Dendritic cell treated with granulocyte-macrophage colony-stimulating factor and Interleukin-4, amounts not matched to agents 40 ng/mL and 50 ng/mL, for 4 days (primary cell): ENCODE data around the gene ALCAM.

Experiments
- H3K27ac Mint-ChIP-seq: one replicate; pipeline ENCODE4 v1.8.0; 2022; ENCODE audit warnings: mild to moderate bottlenecking, mixed read lengths
- H3K27me3 Mint-ChIP-seq: one replicate; pipeline ENCODE4 v1.8.0; 2022; ENCODE audit warnings: mild to moderate bottlenecking, mixed read lengths
- H3K36me3 Mint-ChIP-seq: one replicate; pipeline ENCODE4 v1.8.0; 2022; ENCODE audit warnings: low read depth, mixed read lengths
- H3K4me1 Mint-ChIP-seq: one replicate; pipeline ENCODE4 v1.8.0; 2022; ENCODE audit warnings: low read depth, mixed read lengths
- H3K4me3 Mint-ChIP-seq: one replicate; pipeline ENCODE4 v1.8.0; 2022; ENCODE audit warnings: mild to moderate bottlenecking, moderate library complexity, mixed read lengths
- H3K9me3 Mint-ChIP-seq: one replicate; pipeline ENCODE4 v1.8.0; 2022; ENCODE audit warnings: mixed read lengths
- intact Hi-C: fragments of 100-400 bp; cut with micrococcal nuclease; formaldehyde crosslinking; loops from one replicate; pipeline ENCODE4 v1.15.0; 2022

Gene ALCAM

DNA sequence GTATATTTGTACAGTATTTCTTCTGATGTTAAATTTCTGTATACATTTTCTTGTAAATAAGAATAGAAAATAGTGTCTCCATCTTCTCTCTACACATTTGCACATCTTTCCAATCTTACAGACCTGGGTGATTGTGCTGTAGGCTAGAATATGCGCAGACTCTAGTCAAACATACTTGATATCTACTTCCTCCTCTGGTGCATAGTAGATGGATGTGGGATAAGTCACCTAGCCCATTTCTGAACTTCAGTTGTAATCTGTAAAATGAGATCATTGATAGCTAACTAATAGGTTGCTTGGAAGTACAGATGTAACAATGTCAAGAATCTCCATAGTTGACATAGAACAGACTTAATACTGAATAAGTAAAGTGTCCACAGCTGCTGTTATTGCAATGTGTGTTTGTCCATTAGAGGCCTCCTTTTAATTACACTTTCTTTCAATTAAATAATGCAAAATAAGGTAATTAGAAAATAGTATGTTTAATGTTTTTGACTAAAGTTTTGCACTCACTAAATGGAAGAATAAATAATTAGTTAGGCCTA is 46.7 kb downstream of the ALCAM start:
- Mint-ChIP-seq H3K4me3 (no peak overlapping the region), H3K27me3 (no peaks in the 10 kb centered on the region), H3K36me3 (no peaks in the 10 kb centered on the region), H3K27ac (no peak overlapping the region), H3K9me3 (no peaks in the 10 kb centered on the region), H3K4me1 (peaks cover 14% of the 10 kb centered on the region)
- intact Hi-C loops = no loop called here

DNA sequence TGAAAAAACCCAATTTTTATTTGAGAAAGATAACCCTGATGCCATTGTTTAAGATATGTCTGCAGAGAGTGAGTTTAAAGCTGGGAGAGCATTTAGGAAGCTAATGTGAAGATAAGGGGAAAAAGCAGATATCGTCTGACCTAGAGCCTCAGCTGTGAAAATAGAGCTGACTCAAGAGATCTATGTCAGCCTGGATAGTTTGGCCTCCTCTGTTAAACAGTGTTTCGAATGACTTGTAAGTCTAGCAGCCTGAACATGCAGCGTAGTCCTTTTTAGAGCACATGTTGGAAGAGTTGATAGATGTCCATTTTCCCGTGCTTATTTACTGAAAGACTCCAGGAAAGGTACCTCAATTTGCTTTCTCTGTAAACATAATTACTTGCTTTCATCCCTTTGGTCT is 48.1 kb downstream of the ALCAM start:
- Mint-ChIP-seq H3K36me3 (peaks cover 6% of the 10 kb centered on the region), H3K27me3 (no peaks in the 10 kb centered on the region), H3K9me3 (no peaks in the 10 kb centered on the region), H3K27ac (no peak overlapping the region), H3K4me1 (peaks cover 14% of the 10 kb centered on the region), H3K4me3 (no peak overlapping the region)
- intact Hi-C loops = no loop called here

DNA sequence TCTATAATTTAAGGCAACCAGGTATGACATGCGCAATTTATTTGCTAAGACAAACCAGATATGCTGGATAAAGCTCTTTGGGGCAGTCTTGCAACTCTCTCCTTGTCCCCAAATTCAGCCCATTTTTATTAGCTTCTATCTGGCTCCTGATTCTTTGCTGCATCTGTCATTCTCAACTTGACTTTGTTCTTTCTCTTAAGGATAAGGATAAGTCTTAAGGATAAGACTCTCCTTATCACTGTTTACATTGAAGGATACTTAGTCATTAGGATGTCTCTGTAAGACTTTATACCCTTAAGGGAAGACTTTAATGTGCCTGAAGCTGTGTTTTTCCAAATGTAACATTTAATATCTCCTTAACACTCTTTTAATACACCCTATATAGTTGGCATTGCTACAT is 49.2 kb downstream of the ALCAM start:
- no peak overlapping the region for H3K4me3 Mint-ChIP-seq
- H3K4me1 Mint-ChIP-seq = peaks cover 14% of the 10 kb centered on the region
- H3K27me3 Mint-ChIP-seq = no peaks in the 10 kb centered on the region
- H3K36me3 Mint-ChIP-seq = peaks cover 6% of the 10 kb centered on the region
- no peak overlapping the region for H3K27ac Mint-ChIP-seq
- H3K9me3 Mint-ChIP-seq = no peaks in the 10 kb centered on the region
- intact Hi-C loops = no loop called here

DNA sequence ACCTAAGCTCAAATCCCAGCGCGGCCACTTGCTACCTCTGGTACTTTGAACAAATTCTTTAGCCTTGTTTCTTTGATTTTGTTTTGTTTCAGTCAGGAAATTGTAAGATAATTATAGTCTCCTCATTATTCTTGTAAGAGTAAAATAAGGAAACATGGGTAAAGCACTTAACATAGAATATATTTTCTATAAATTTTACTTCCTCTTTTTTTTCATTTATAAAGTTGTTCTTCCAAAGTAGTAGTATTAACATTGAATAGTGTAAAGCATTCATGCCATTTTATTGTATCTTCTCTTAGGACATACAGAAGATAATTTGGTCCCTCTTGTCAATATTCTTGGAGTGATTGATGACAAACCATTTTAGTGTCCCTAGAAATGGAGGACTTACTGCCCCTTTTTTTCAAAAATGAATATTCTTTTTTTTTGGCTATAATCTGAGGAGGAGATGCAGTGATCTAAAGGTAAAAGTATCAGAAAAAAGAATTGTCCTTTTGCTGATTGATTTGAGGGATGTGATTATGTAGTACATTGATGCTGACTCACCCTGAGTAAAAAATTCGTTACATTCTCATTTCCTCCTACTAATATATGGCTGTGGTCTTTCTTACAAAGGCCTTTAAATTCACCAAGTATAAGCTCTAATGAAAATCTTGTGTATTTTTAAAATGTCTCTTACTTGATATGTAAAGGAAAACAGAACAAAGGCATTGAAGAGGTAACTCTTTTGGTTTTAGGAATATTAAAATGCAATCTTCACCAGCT is 51.0 kb downstream of the ALCAM start:
- H3K4me1 Mint-ChIP-seq = peaks cover 14% of the 10 kb centered on the region
- intact Hi-C loops = no loop called here
- no peak overlapping the region for H3K4me3 Mint-ChIP-seq
- H3K27me3 Mint-ChIP-seq = no peaks in the 10 kb centered on the region
- peaks cover 6% of the 10 kb centered on the region for H3K36me3 Mint-ChIP-seq
- no peak overlapping the region for H3K27ac Mint-ChIP-seq
- H3K9me3 Mint-ChIP-seq = no peaks in the 10 kb centered on the region

DNA sequence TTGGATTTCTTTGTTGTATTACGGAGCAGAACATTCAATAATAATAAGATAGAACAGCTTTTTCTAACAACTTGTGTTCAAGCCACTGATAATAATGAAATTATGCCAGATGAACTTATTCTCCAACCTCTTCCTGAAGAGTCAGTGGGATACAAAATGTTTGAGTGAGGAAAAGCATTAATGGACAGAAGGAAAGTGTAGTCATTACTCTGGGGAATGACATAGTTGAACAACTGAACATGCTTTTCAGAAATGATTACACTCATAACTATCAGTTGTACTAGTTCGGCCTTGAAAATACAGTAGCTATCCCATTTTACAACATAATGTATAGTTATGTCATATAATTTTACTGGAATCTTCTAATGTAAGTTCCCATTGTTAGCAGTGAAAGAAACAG is 55.9 kb downstream of the ALCAM start:
- peaks cover 6% of the 10 kb centered on the region for H3K36me3 Mint-ChIP-seq

DNA sequence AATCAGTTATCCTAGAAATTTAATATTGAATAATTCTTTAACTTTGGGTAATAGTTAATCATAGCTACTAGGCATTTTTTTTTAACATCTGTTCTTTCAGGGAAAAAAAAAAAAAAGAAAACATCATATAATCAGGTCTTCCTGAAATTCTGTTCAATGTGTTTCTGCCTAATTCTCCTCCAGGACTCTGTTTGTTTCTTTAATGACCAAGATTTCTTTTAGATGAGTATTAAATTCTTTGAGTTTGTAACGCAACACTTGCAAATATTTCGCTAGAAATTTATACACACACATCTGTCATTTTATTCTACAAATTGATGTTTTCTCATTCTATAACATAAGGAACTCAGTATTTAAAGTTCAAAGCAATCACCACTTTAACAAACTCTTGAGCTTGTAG is 56.7 kb downstream of the ALCAM start:
- Mint-ChIP-seq H3K27me3 (no peaks in the 10 kb centered on the region), H3K27ac (no peak overlapping the region), H3K36me3 (peaks cover 6% of the 10 kb centered on the region), H3K9me3 (no peaks in the 10 kb centered on the region), H3K4me3 (no peak overlapping the region), H3K4me1 (no peaks in the 10 kb centered on the region)
- intact Hi-C loops = no loop called here

More for the DNA sequence above, 55.9 kb downstream of the ALCAM start:
- Mint-ChIP-seq H3K27me3 (no peaks in the 10 kb centered on the region), H3K9me3 (no peaks in the 10 kb centered on the region), H3K4me3 (no peak overlapping the region), H3K4me1 (peaks cover 5% of the 10 kb centered on the region), H3K27ac (no peak overlapping the region)
- intact Hi-C loops = no loop called here

DNA sequence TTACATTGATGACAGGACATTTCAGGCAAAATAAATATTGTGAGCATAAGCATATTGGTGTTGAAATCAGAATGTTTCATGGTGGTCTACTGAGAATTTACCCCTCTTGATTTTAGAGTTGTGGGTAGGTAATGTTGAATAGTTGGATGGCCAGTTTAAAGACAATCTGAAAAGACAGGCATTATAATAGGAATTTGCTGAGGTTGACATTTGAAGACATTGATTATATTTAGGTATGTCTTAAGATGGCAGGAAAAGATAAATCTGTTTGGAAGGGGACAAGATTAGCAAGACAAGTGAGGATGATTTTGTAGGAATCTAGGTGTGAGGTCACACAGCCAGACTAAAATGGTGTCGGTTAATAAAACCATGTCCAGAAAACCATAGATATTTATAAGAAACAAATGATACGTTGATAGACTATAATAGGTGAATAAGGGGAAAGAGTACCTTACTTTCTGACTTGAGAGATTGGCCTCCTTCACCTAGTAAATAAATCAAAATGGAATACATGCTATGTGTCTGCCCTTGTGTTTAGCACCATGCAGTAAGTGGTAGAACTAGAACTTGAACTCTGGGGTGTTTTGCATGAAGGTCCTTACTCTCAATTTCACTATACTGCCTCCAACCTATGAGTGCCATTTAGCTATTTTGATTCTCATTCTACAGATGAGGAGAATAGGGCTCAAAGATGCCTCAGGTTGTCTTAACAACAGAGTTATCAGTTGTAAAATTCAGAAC is 57.9 kb downstream of the ALCAM start:
- Mint-ChIP-seq H3K27me3 (no peaks in the 10 kb centered on the region), H3K27ac (no peak overlapping the region), H3K4me1 (no peaks in the 10 kb centered on the region), H3K4me3 (no peak overlapping the region), H3K9me3 (no peaks in the 10 kb centered on the region), H3K36me3 (peaks cover under 1% of the 10 kb centered on the region)
- intact Hi-C loops = no loop called here

DNA sequence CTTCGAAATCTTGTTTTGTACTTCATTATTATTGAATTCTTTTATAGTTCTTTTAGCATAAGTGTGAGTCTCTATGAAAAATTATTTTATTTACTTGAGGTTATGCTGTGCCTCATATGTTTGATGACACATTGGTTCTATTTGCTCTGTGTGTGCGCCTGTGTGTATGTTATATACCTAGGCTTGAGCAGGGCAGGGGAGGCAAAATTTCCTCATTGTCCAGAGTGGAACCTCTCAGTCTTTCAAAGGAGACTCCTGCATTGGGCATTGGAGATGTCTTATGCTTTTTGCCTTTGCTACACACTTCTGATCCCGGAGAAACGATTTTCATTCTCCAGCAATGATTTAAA is 58.4 kb downstream of the ALCAM start:
- H3K4me3 Mint-ChIP-seq = no peak overlapping the region

DNA sequence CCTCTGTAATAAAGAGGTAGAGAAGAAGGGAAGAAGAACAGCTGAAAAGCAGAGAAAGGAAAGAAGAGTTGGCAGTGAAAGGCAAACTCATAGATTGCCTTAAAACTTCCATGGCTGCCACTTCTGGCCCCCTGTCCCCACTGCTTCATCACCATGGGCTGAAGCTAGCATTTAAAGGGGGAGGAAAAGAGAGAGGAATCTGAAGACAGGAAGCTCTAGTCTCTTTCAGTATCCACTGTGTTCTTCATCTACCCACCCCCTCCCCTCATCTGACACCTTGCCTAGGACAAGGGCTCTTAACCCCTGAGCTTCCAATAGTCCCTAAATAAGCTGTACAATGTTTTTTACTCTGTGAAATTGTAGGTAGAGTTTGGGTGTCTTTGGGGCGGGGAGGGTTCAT is 60.6 kb downstream of the ALCAM start:
- no peak overlapping the region for H3K27ac Mint-ChIP-seq
- no peaks in the 10 kb centered on the region for H3K9me3 Mint-ChIP-seq
- intact Hi-C loops = no loop called here
- no peaks in the 10 kb centered on the region for H3K36me3 Mint-ChIP-seq
- peaks cover 13% of the 10 kb centered on the region for H3K4me1 Mint-ChIP-seq
- H3K27me3 Mint-ChIP-seq = no peaks in the 10 kb centered on the region
- H3K4me3 Mint-ChIP-seq = no peak overlapping the region

More for the DNA sequence above, 58.4 kb downstream of the ALCAM start:
- Mint-ChIP-seq H3K9me3 (no peaks in the 10 kb centered on the region), H3K4me1 (no peaks in the 10 kb centered on the region), H3K36me3 (no peaks in the 10 kb centered on the region), H3K27ac (no peak overlapping the region), H3K27me3 (no peaks in the 10 kb centered on the region)
- intact Hi-C loops = no loop called here

DNA sequence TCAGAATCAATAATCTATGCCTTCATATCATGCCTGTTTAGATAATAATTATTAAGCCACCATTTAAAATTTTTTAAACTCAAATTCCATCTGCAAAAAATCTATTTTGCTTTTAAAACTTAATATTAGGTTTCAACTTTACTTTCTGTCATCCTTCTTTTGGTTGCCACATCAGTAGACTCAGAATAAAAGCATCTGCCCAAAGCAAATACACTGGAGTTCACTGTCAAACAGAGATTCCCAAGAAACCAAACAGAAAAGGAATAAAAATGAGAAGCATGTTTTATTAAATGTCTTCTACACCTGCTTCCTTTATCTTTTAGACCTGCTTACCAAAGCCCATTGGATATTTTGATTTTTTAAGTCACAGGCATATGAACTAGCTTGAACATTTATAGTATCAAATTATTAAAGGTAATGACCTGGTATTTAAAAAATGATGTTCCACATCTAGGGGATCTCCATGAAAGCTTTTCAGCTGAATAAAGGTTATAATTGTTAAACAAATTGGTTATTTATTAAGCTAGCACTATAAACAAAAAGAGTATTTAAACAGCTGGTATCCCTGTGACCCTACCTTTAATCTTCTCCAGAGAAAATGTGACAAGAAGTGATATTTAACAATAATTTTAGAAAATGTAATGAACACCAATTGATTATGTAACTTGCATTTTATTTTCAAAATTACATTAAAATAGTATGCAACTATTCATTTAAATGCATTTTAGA is 62.5 kb downstream of the ALCAM start:
- intact Hi-C loops = no loop called here
- Mint-ChIP-seq H3K36me3 (no peaks in the 10 kb centered on the region), H3K9me3 (no peaks in the 10 kb centered on the region), H3K27me3 (no peaks in the 10 kb centered on the region), H3K4me3 (no peak overlapping the region), H3K27ac (no peak overlapping the region), H3K4me1 (peaks cover 13% of the 10 kb centered on the region)

DNA sequence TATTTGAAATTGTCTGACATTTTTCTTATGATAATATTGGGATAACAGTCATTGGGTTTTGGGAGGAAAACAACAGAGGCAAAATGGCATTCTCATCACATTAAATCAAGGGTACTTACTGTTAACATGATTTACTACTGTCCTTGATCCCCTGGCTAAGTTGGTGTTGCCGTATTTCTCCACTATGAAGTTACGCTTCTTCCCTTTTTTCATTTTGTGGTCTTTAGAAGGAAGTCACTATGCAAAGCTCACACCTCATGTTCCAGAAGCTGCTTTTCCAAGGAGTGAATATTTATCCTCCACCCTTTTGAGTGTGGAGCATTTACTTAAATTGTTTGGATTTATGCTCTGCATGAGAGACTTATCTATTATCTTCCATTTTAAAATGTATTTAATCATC is 63.7 kb downstream of the ALCAM start:
- H3K27me3 Mint-ChIP-seq = no peaks in the 10 kb centered on the region
- no peak overlapping the region for H3K4me3 Mint-ChIP-seq
- no peak overlapping the region for H3K27ac Mint-ChIP-seq

DNA sequence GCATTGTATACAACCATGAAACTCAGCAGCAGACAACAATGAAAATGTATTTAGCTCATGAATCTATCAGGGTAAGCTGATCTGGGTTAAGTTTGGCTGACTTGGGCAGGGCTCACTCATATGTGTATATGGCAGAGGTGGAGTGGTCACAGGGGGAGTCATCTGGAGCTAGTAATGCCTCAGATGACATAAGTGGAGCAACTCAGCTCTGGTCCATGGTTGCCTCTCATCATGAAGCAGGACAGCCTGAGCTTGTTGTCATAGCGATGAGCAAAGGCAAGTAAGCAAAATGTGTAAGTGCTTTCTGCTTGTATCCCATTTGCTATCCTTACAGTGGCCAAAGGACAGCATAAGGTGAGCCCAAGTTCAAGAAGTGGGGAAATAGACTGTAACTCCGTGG is 64.5 kb downstream of the ALCAM start:
- intact Hi-C loops = no loop called here

More for the DNA sequence above, 63.7 kb downstream of the ALCAM start:
- Mint-ChIP-seq H3K4me1 (peaks cover 13% of the 10 kb centered on the region), H3K9me3 (no peaks in the 10 kb centered on the region), H3K36me3 (no peaks in the 10 kb centered on the region)
- intact Hi-C loops = no loop called here

DNA sequence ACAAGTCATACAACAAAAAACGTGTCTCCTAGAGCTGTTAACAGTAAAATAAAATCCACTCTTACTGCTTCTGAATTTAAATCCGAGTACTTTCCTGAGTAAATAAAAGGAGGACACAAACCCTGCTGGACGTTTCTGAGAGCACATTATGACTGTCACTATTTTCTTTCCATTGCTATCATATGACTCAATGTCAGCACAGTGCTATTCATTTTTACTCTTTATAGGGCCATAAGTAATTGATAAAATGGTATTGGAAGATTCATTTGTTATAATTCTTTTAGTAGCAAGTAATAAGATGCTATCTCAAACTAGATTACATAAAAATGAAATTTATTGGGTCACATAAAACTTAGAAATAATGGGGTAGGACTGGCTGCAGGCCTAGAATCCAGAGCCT is 68.6 kb downstream of the ALCAM start:
- H3K36me3 Mint-ChIP-seq = no peaks in the 10 kb centered on the region
- no peak overlapping the region for H3K27ac Mint-ChIP-seq
- H3K4me3 Mint-ChIP-seq = no peak overlapping the region
- intact Hi-C loops = no loop called here
- H3K27me3 Mint-ChIP-seq = no peaks in the 10 kb centered on the region
- no peaks in the 10 kb centered on the region for H3K9me3 Mint-ChIP-seq
- H3K4me1 Mint-ChIP-seq = peaks cover 23% of the 10 kb centered on the region

More for the DNA sequence above, 64.5 kb downstream of the ALCAM start:
- no peak overlapping the region for H3K27ac Mint-ChIP-seq
- H3K4me3 Mint-ChIP-seq = no peak overlapping the region
- H3K27me3 Mint-ChIP-seq = no peaks in the 10 kb centered on the region
- H3K4me1 Mint-ChIP-seq = peaks cover 13% of the 10 kb centered on the region
- no peaks in the 10 kb centered on the region for H3K36me3 Mint-ChIP-seq
- H3K9me3 Mint-ChIP-seq = no peaks in the 10 kb centered on the region

DNA sequence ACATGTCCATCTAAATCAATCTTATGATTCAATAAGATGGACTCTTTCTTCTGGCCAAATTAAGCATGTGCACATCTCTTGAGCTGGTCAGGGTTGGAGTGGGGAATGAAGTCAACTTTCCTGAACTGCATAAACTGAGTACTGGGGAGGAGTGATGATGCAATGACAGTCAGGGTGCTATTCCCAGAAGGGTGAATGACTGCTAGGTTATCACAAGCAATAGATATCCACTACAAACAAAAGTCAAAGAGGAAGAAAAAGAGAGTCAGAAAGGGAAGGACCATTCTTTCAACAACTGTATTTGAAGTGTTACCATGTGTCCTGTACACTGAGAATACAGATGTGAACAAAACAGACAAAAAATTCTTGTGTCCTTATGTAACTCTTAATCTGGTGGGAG is 70.0 kb downstream of the ALCAM start:
- H3K4me1 Mint-ChIP-seq = peaks cover 11% of the 10 kb centered on the region
- H3K4me3 Mint-ChIP-seq = no peak overlapping the region
- H3K9me3 Mint-ChIP-seq = no peaks in the 10 kb centered on the region
- no peak overlapping the region for H3K27ac Mint-ChIP-seq
- no peaks in the 10 kb centered on the region for H3K36me3 Mint-ChIP-seq
- H3K27me3 Mint-ChIP-seq = no peaks in the 10 kb centered on the region
- intact Hi-C loops = no loop called here
